Left forelimb (tissue), 1 donor: ENCODE results near the gene CELA3A.
"Not testable (repeated sequence)": the region's sequence is repeated elsewhere in the genome, so short reads cannot be mapped to it uniquely, and the experiment has no call there.

Experiments
- DNase-seq: peaks from one replicate; pipeline ENCODE4 v3.0.0-alpha.2; 2018; ENCODE audit warnings: low spot score

CELA3A gene

DNA sequence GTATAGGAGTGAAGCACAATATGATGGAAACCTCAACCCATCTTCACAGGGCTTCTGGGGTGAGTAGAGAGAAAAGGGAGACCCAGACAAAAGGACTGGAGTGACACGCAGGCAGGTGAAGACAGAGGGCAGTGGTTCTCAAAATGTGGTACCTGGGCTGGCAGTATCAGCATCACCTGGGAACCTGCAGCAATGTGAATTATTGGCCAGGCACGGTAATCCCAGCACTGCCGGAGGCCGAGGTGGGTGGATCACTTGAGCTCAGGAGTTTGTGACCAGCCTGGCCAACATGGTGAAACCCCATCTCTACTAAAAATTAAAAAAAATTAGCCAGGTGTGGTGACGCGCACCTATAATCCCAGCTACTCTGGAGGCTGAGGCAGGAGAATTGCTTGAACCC, 19.3 kb upstream of the CELA3A start:
- DNase-seq = not testable (repeated sequence)

DNA sequence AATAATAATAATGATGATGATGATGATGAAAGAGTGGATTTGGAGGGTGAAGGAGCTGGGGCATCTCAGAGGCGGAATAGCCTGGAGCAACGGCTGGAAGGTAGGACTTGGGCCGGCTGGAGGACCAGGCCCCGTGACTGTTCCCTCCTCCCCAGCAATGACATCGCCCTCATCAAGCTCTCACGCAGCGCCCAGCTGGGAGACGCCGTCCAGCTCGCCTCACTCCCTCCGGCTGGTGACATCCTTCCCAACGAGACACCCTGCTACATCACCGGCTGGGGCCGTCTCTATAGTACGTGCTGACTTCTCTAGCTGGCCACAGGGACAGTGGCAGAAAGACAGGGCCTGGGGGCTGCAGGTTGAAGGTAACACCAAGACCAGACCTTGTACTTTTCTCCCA, 17.9 kb upstream of the CELA3A start:
- DNase-seq = not testable (repeated sequence)

DNA sequence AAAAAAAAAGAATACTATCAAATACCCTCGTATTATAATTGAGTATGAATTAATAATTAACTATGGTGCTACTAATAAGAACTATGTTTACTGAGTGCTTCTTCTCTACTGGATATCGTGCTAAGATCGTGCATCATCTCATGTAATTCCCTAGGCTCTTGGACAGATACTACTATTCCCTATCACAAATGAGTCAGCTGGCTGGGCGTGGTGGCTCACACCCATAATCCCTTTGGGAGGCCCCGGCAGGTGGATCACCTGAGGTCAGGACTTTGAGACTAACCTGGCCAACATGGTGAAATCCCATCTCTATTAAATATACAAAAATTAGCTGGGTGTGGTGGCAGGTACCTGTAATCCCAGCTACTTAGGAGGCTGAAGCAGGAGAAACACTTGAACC, 15.6 kb upstream of the CELA3A start:
- DNase-seq = not testable (repeated sequence)

DNA sequence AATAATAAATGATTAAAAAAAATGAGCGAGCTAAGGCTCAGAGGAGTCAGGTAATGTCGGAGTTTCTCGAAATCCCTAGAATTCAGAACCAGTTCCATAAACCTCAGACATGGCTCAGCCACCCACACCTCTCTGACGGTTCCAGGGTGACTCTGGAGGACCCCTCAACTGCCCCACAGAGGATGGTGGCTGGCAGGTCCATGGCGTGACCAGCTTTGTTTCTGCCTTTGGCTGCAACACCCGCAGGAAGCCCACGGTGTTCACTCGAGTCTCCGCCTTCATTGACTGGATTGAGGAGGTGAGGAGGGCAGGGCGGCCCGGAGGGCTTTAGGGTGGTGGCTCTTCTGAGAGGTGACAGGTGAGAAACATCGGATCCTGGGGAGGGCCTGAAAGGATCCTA, 15.1 kb upstream of the CELA3A start:
- DNase-seq = not testable (repeated sequence)

DNA sequence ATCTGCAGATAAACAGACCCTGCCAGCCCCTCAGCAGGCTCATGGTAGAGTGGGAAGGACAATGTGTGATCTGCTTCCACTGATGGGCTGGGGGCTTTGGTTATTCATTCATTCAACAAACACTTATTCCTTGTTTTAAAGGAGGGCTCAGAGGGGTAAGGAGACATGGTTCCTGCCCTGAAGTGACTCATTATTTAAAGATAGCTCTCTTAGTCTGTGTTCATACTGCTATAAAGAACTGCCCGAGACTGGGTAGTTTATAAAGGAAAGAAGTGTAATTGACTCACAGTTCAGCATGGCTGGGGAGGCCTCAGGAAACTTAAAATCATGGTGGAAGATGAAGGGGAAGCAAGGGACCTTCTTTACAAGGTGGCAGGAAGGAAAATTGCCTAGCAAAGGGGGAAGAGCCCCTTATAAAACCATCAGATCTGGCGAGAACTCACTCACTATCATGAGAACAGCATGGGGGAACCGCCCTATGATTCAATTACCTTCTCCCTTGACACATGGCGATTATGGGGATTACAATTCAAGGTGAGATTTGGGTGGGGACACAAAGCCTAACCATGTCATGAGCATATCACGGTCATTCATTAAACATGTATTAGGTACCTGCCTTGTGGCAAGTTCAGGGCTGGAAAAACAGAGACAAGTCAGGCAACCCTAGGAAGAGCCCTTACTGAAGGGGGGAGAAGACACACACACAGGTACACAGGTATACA, 11.6 kb upstream of the CELA3A start:
- not testable (repeated sequence) for DNase-seq

DNA sequence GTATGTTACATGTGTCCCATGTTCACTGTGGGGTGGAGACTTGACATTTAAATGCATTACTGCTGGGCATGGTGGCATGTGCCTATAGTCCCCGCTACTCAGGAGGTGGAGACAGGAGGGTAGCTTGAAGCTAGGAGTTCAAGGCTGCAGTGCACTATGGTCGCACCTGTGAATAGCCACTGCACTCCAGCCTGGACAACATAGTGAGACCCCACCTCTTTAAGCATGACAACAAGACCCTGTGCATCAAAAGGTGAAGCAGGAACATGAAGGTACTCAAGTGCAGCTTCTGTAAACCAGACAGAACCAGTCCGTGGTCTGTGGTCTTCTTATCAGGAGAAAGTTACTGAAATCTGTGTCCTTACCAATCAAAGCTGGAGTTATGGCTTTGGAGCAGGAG, 9.3 kb upstream of the CELA3A start:
- not testable (repeated sequence) for DNase-seq

DNA sequence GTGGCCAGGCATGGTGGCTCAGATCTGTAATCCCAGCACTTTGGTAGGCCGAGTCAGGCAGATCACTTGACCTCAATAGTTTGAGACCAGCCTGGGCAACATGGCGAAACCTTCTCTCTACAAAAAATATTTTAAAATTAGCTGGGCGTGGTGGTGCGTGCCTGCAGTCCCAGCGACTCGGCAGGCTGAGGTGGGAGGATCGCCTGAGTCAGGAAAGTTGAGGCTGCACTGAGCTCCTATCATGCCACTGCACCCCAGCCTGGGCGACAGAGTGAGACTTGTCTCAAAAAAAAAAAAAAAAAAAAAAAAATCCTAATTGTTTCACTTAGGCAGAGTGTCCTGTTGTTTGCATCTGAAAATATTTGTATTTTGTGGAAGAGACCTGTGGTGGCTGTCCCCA, 6.7 kb upstream of the CELA3A start:
- DNase-seq = not testable (repeated sequence)

DNA sequence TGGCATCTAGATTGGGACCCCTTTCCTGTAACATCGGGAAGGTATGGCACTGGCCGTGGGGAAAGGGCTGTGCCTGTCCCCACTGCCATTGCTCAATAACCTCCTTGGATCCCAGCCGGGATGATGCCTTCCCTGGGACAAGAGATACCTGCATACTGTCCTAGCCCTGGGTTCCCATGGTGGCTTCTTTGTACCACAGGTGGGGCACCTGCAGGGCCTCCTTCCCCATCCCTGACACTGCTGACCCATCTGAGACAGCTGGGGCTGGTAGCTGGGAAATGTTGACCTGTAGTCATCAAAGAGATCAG, 4.8 kb upstream of the CELA3A start:
- not testable (repeated sequence) for DNase-seq

DNA sequence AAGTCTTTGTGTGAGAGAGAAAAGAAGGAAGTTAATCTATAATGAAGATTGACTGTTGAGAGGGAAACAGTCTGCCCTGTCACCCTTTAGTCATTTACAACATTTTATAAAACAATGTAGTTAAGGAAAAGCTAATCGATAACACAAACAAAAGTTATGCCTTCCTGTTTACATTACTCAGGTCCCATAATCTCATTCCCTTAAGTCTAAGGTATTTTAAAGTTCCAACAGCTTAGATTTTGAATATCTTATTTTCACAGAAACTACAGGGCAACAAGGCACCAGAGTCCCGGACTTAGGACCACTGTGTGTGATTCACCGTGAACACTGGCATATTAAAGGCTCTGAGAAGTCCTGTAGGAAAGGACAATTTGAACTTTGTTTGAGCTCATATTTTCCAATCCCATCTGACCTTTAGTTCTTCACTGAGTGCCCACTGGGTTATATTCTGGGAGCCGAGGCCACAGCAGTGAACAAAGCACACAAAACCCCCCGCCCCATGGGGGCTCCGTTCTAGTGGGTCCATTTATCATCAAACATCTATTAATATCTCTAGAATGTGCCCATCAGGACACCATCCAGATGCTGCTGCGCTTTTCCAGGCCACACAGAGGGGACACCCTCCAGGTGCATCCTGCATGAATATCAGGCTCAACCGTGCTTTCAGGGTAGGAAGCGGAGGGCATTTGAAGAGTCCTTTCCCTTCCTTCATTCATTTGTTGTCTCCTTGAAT, 3.4 kb upstream of the CELA3A start:
- not testable (repeated sequence) for DNase-seq

DNA sequence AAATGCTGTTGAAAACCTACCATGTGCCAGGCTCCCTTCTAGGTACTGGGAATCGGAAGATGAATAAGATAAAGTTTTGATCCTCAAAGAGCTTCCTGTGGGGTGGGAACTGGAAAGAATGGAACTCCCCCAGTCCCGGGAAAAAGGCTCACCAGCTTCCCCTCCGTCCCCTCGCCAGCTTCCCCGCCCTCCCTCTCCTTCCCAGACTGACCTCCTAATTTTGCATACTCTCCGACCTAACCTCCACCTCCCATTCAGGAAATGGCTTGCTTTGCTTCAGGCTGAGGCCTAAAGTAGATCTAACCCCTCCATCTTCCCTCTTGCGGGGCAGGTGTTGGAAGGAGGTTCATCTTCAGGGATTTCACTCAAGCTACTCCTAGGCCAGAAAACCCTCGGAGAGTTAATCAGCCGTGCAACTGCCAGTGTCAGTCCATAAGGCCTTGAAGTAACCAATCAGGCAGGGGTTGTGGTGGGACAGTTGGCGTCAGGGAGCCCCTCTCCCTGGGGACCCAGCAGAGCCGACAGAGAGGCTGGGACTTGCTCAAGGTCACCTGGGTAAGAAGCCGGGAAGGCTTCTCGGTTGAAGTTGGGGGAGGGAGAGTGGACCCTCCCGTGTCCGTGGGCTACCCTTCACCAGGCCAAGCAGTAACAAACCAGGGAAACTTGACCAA, 2.7 kb upstream of the CELA3A start:
- DNase-seq = not testable (repeated sequence)

DNA sequence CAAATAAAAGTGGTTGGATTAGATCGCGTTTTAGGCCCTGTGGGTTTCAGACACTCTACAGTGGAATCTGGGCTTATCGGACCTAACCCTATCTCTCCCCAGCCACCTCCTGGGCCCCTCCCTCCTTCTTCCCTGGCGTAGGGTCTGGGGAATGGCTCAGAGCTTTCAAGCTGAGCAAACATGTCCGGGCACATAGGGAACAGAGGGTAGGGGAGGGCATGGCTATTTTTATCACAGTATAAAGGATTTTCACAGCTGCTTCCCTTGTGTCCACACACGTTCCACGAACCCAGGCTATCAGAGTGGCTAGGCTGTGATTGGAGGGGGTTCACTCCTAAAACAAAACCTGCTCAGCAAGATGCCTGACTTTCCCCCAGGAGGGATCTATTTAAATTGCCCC, 1.8 kb upstream of the CELA3A start:
- DNase-seq = not testable (repeated sequence)

DNA sequence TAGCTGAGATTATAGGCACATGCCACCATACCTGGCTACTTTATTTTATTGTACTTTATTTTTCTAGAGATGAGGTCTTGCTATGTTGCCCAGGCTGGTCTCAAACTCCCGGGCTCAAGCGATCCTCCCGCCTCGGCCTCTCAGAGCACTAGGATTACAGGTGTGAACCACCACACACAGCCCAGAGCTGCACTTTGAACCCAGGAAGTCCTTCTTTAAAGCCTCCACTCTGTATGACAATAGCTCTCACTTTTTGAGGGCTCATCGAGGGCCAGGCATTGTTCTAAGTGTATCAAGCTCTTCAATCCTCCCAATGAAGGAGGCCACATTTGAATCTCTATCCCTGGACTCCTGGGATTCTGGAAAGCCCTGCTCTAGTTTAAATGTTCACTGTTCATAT, 1.0 kb downstream of the CELA3A start:
- not testable (repeated sequence) for DNase-seq

DNA sequence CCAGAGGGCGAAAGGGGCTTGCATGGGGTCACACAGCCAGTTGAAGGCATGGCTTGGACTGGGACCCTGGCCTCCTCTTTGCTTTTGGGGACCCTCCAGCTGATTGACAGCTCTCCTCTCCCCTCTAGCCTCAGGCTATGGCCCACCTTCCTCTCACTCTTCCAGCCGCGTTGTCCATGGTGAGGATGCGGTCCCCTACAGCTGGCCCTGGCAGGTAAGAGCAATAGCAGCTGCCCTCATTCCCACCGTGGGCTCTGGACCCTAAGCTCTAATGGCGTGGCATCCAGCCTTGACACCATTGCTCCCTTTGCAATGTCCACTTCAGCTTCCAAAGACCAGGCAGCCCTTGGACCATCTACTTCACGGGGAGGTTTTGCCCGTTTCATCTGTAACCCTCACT, 1.4 kb downstream of the CELA3A start:
- DNase-seq = not testable (repeated sequence)

DNA sequence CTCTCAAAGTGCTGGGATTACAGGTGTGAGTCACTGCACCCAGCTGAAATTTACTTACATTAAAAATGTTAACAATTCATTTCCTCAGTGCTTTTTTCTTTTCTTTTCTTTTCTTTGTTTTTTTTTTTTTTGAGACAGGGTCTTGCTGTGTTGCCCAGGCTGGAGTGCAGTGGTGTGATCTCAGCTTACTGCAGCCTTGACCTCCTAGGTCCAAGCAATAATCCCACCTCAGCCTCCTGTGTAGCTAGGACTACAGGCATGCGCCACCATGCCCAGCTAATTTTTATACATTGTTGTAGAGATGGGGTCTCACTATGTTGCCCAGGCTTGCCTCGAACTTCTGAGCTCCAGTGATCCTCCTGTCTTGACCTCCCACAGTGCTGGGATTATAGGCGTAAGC, 2.5 kb downstream of the CELA3A start:
- DNase-seq = not testable (repeated sequence)

DNA sequence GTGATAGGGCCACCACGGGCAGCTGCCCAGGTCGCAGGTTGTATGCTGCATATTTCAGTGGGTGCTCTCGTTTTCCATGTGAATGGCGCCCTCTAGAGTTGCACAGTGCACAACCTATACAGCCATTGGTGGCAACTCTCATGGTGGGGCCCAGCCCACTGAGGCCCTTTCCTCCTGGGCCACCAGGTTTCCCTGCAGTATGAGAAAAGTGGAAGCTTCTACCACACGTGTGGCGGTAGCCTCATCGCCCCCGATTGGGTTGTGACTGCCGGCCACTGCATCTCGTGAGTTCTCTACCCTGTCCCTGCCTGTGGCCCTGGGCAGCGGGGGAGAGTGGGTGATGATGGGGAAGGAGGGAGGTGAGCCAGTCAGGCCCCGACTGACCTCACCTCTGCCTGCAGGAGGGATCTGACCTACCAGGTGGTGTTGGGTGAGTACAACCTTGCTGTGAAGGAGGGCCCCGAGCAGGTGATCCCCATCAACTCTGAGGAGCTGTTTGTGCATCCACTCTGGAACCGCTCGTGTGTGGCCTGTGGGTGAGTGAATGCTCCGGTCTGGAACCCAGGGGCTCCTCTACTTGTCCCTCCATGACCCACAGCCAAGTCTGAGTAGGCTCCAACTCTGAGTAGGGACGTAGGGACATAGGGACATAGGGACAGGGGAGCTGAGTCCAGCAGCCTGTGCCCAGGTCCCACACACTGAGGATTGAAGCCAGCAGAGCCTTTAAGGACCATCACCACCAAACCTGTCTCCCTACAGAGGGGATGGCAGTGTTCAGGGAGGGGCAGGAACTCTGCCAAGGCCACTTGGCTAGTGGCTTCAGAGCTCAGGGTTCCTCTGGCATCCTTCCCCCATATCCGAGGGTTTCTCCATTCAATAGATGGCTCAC, 4.0 kb downstream of the CELA3A start:
- DNase-seq = not testable (repeated sequence)

DNA sequence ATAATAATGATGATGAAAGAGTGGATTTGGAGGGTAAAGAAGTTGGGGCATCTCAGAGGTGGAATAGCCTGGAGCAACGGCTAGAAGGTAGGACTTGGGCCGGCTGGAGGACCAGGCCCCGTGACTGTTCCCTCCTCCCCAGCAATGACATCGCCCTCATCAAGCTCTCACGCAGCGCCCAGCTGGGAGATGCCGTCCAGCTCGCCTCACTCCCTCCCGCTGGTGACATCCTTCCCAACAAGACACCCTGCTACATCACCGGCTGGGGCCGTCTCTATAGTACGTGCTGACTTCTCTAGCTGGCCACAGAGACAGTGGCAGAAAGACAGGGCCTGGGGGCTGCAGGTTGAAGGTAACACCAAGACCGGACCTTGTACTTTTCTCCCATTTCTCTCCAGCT, 5.3 kb downstream of the CELA3A start:
- DNase-seq = not testable (repeated sequence)

DNA sequence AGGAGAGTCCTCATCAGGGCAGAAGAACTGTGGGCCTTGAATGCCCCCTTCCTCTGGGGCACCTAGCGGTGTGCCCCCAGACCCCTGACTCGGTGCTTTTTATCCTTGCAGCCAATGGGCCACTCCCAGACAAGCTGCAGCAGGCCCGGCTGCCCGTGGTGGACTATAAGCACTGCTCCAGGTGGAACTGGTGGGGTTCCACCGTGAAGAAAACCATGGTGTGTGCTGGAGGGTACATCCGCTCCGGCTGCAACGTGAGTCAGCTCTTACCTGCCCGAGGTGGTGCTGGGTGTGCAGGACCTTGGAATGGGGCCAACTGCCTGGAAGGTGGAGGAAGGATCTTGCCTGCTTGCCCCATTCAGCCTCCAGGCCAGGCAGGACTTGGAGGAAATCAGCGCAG, 5.8 kb downstream of the CELA3A start:
- DNase-seq = not testable (repeated sequence)

DNA sequence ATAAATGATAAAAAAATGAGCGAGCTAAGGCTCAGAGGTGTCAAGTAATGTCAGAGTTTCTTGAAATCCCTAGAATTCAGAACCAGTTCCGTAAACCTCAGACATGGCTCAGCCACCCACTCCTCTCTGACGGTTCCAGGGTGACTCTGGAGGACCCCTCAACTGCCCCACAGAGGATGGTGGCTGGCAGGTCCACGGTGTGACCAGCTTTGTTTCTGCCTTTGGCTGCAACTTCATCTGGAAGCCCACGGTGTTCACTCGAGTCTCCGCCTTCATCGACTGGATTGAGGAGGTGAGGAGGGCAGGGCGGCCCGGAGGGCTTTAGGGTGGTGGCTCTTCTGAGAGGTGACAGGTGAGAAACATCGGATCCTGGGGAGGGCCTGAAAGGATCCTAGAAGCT, 8.1 kb downstream of the CELA3A start:
- DNase-seq = not testable (repeated sequence)

DNA sequence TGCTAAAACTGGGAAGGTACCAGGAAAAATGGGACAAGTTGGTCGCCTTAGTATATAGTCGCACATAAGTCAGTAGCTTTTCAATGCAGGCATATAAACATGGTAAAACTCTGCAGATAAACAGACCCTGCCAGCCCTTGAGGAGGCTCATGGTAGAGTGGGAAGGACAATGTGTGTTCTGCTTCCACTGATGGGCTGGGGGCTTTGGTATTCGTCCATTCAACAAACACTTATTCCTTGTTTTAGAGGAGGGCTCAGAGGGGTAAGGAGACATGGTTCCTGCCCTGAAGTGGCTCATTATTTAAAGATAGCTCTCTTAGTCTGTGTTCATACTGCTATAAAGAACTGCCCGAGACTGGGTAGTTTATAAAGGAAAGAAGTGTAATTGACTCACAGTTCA, 11.3 kb downstream of the CELA3A start:
- DNase-seq = not testable (repeated sequence)

DNA sequence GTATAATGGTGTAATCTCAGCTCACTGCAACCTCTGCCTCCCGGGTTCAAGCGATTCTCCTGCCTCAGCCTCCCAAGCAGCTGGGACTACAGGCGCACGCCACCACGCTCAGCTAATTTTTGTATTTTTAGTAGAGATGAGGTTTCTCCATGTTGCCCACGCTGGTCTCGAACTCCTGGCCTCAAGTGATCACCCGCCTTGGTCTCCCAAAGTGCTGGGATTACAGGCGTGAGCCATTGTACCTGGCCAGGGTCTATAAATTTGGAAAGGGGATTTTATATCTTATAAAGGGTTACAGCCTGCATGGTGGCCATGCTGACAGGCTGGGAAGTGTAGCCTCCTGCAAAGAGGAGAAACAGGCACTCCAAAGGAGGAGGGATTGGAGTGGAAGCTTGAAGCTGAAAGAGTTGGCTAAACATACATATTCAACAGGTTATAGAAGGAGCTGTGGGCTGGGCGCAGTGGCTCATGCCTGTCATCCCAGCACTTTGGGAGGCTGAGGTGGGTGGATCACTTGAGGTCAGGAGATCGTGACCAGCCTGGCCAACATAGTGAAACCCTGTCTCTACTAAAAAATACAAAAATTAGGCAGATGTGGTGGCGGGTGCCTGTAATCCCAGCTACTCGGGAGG, 13.2 kb downstream of the CELA3A start:
- DNase-seq = not testable (repeated sequence)
